Prostate gland (tissue), 2 donors: ENCODE data around the gene RNF224.

Experiments used
- CTCF ChIP-seq, 4 experiments: fragments of 200-600 bp in 2 of 4; fragments of 450-650 bp in 2 of 4; sonication (generic) in 2 of 4; IDR thresholded peaks; 1 replicate in 3 of 4; 2 replicates in 1 of 4; pipeline ENCODE4 v1.5.1; 2016 to 2019; ENCODE audit warnings: antibody characterized with exemption in 4 of 4, mild to moderate bottlenecking in 2 of 4, moderate library complexity in 2 of 4
- POLR2A ChIP-seq: fragments of 450-650 bp; IDR thresholded peaks from one replicate; pipeline ENCODE4 v1.6.1; 2016; ENCODE audit warnings: antibody characterized with exemption, mild to moderate bottlenecking
- POLR2AphosphoS5 ChIP-seq: sonication (generic); formaldehyde crosslinking; IDR thresholded peaks from one replicate; pipeline ENCODE4 v1.6.1; 2017; ENCODE audit warnings: antibody characterized with exemption

DNA sequence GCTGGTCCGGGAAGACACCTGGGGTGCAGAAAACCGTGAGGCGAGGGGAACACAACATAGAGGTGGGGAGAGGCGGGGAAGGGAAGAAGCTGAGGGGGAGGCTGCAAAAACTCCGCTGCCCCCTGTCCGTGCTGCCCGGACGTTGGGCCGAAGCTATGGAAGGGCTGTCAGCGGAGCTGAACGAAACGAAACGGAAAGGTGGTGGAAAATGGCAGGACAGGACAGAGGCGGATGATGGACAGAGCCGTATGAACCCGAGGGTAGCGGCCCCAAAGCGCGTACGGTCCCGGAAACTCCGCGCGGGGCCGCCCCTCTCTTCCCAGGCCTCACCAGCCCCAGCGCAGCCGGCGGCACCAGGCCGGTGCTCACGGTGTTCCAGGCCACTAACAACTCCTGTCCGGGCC is 39.2 kb upstream of the RNF224 start:
- TF ChIP-seq CTCF (IDR thresholded peaks at IDR 0.05): no peak
- TF ChIP-seq POLR2A: no peak
- no peak for TF ChIP-seq POLR2AphosphoS5
